Astrocyte (in vitro differentiated cells and primary cell): ENCODE measurements around the gene NSMCE3. TPM values are rescaled to one million over a fixed set of nuclear protein-coding genes. Genes with fewer than 3 reads are reported as not detected.

Experiments
- DNase-seq: peaks from one replicate; pipeline ENCODE4 v3.0.0-alpha.2; 2010; ENCODE audit warnings: low read depth
- FAIRE-seq: peaks from 2 replicates; lab custom pipeline; 2011; peaks lifted over from hg19 to GRCh38; lab: Jason Lieb, UNC
- H2AFZ ChIP-seq: 2 replicates; pipeline ENCODE4 v1.6.0; 2012; ENCODE audit warnings: low read depth, low read length, inconsistent platforms
- H3K27ac ChIP-seq: 2 replicates; pipeline ENCODE4 v1.5.1; 2011; ENCODE audit warnings: low read depth, low read length, inconsistent platforms
- H3K27me3 ChIP-seq: 2 replicates; pipeline ENCODE4 v1.6.0; 2011; ENCODE audit warnings: low read length, inconsistent platforms; ENCODE audit not compliant: insufficient read depth
- H3K36me3 ChIP-seq: 2 replicates; pipeline ENCODE4 v1.5.1; 2011; ENCODE audit warnings: low read length, inconsistent platforms; ENCODE audit not compliant: insufficient read depth
- H3K4me1 ChIP-seq: 2 replicates; pipeline ENCODE4 v1.5.1; 2011; ENCODE audit warnings: low read length, inconsistent platforms; ENCODE audit not compliant: insufficient read depth
- H3K4me2 ChIP-seq: 2 replicates; pipeline ENCODE4 v1.6.0; 2012; ENCODE audit warnings: low read length, inconsistent platforms
- H3K4me3 ChIP-seq: 2 replicates; pipeline ENCODE4 v1.5.1; 2011; ENCODE audit warnings: low read depth, mild to moderate bottlenecking, low read length, inconsistent platforms; ENCODE audit not compliant: insufficient read depth
- H3K79me2 ChIP-seq: 2 replicates; pipeline ENCODE4 v1.6.0; 2012; ENCODE audit warnings: mild to moderate bottlenecking, low read length, inconsistent platforms; ENCODE audit not compliant: insufficient read depth
- H3K9ac ChIP-seq: 2 replicates; pipeline ENCODE4 v1.6.0; 2012; ENCODE audit warnings: mild to moderate bottlenecking, low read length, inconsistent platforms
- H3K9me3 ChIP-seq: 2 replicates; pipeline ENCODE4 v1.5.1; 2012; ENCODE audit warnings: low read depth, mild to moderate bottlenecking, low read length, inconsistent platforms; ENCODE audit not compliant: insufficient read depth
- H4K20me1 ChIP-seq: 2 replicates; pipeline ENCODE4 v1.6.0; 2012; ENCODE audit warnings: low read length, inconsistent platforms; ENCODE audit not compliant: insufficient read depth
- H3K27ac Mint-ChIP-seq: one replicate; pipeline ENCODE4 v1.8.0; 2021; ENCODE audit warnings: mild to moderate bottlenecking, mixed read lengths; ENCODE audit not compliant: unreplicated experiment
- H3K27me3 Mint-ChIP-seq: one replicate; pipeline ENCODE4 v1.8.0; 2021; ENCODE audit warnings: low read depth, mixed read lengths; ENCODE audit not compliant: unreplicated experiment
- H3K36me3 Mint-ChIP-seq: one replicate; pipeline ENCODE4 v1.8.0; 2021; ENCODE audit warnings: low read depth, mixed read lengths; ENCODE audit not compliant: unreplicated experiment
- H3K4me1 Mint-ChIP-seq: one replicate; pipeline ENCODE4 v1.8.0; 2021; ENCODE audit warnings: low read depth, mixed read lengths; ENCODE audit not compliant: unreplicated experiment
- H3K4me3 Mint-ChIP-seq: one replicate; pipeline ENCODE4 v1.8.0; 2021; ENCODE audit warnings: mild to moderate bottlenecking, moderate library complexity, mixed read lengths; ENCODE audit not compliant: unreplicated experiment
- H3K9me3 Mint-ChIP-seq: one replicate; pipeline ENCODE4 v1.8.0; 2021; ENCODE audit warnings: mild to moderate bottlenecking, mixed read lengths; ENCODE audit not compliant: unreplicated experiment
- EZH2 ChIP-seq: IDR thresholded peaks from 2 replicates; pipeline ENCODE4 v1.6.1; 2012; ENCODE audit warnings: mild to moderate bottlenecking, low read length, inconsistent platforms; ENCODE audit not compliant: insufficient read depth
- total RNA-seq: library from RNA; stranded (reverse); gene quantifications from 2 replicates; pipeline ENCODE4 v1.2.1, GENCODE V29; 2021
- TF ChIP-seq, protein P1 (sequence below): IDR thresholded peaks from 2 replicates; pipeline ENCODE4 v1.5.1; 2011; ENCODE audit warnings: low read depth, mild to moderate bottlenecking, inconsistent platforms, low read length, moderate library complexity; ENCODE audit not compliant: insufficient read depth

The NSMCE3 gene
- total RNA-seq, 1 donor from 2014 or later = 8.3 TPM

DNA sequence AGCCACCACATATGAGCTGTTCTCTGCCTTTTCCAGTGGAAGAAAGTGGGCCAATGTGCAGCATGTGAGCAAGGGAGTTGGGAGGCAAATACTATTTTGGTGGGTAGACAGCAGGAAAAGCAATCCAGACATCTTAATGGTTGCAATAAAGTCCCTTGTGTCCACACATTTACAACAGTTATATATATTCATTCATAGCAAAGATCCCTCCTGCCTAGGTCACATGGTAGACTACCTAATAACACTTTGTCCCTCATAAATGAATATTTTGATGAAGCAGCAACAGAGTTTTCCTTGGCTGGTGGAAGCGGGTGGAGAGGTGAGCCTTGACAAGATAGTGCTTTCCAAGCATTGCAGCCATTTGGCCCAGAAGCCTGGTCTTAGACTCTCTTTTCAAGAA, 6.2 kb upstream of the NSMCE3 start:
- H3K4me3 ChIP-seq = no peak overlapping the region
- H3K27ac ChIP-seq = no peak overlapping the region
- peaks cover 13% of the 10 kb centered on the region for H3K4me1 ChIP-seq
- no peaks in the 10 kb centered on the region for H3K27me3 ChIP-seq
- Mint-ChIP-seq H3K4me3 (no peak overlapping the region), H3K27me3 (no peaks in the 10 kb centered on the region), H3K9me3 (no peaks in the 10 kb centered on the region), H3K36me3 (no peaks in the 10 kb centered on the region), H3K4me1 (peaks cover 24% of the 10 kb centered on the region), H3K27ac (no peak overlapping the region)
- no peak overlapping the region for H3K4me2 ChIP-seq
- H4K20me1 ChIP-seq = no peaks in the 10 kb centered on the region
- no peak for FAIRE-seq
- H3K79me2 ChIP-seq = no peaks in the 10 kb centered on the region
- no peak overlapping the region for H2AFZ ChIP-seq
- no peak for DNase-seq
- no peaks in the 10 kb centered on the region for H3K9me3 ChIP-seq
- H3K9ac ChIP-seq = no peak overlapping the region
- H3K36me3 ChIP-seq = no peaks in the 10 kb centered on the region
- TF ChIP-seq, protein P1, sequence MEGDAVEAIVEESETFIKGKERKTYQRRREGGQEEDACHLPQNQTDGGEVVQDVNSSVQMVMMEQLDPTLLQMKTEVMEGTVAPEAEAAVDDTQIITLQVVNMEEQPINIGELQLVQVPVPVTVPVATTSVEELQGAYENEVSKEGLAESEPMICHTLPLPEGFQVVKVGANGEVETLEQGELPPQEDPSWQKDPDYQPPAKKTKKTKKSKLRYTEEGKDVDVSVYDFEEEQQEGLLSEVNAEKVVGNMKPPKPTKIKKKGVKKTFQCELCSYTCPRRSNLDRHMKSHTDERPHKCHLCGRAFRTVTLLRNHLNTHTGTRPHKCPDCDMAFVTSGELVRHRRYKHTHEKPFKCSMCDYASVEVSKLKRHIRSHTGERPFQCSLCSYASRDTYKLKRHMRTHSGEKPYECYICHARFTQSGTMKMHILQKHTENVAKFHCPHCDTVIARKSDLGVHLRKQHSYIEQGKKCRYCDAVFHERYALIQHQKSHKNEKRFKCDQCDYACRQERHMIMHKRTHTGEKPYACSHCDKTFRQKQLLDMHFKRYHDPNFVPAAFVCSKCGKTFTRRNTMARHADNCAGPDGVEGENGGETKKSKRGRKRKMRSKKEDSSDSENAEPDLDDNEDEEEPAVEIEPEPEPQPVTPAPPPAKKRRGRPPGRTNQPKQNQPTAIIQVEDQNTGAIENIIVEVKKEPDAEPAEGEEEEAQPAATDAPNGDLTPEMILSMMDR = no peak

DNA sequence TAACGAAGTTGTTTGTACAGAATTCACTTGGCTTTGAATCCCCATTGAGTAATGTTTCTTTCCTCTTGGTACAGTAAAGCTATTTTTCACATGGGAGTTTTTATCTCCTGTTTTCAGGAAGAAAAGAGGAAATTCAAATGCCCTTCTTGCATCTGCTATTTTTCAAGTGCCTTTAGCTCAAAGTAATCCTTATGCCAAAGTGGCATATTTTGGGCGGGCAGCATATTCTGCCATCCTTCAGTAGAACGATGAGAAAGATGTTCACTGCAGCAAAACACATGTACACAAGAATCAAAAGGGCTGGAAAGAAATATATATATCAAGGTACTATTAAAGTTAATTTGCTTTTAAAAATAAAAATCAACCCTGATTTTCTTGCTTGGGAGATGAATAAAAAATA, 5.3 kb upstream of the NSMCE3 start:
- H3K79me2 ChIP-seq = no peaks in the 10 kb centered on the region
- no peak overlapping the region for H3K4me2 ChIP-seq
- H3K4me1 ChIP-seq = peaks cover 13% of the 10 kb centered on the region
- FAIRE-seq = no peak
- no peak overlapping the region for H3K27ac ChIP-seq
- H3K27me3 ChIP-seq = no peaks in the 10 kb centered on the region
- H3K4me1 Mint-ChIP-seq = peaks cover 21% of the 10 kb centered on the region
- TF ChIP-seq EZH2 = no peak
- TF ChIP-seq, protein P1 = no peak
- H3K4me3 Mint-ChIP-seq = no peak overlapping the region
- no peak overlapping the region for H2AFZ ChIP-seq
- no peaks in the 10 kb centered on the region for H3K36me3 ChIP-seq
- H3K9me3 ChIP-seq = no peaks in the 10 kb centered on the region
- DNase-seq = no peak
- no peak overlapping the region for H3K27ac Mint-ChIP-seq
- no peak overlapping the region for H3K4me3 ChIP-seq
- no peak overlapping the region for H3K9ac ChIP-seq
- H4K20me1 ChIP-seq = no peaks in the 10 kb centered on the region
- no peaks in the 10 kb centered on the region for H3K9me3 Mint-ChIP-seq
- H3K27me3 Mint-ChIP-seq = no peaks in the 10 kb centered on the region
- no peaks in the 10 kb centered on the region for H3K36me3 Mint-ChIP-seq

DNA sequence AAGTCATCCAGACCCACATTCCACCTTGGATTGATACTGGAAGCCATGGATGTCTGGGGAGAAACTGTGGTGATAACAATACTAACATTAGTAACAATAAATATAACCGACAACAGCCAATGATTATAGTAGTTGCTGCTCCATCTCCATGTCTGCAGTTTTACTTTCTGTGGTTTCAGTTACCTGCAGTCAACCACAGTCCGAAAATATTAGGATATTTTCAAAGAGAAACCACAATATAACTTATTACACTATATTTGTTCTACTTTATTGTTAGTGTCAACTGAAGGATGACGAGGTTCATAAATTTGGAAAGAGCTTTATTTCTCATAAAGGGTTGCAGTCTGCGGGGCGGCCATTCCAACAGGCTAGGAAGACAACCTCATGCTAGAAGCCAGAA, 2.6 kb upstream of the NSMCE3 start:
- DNase-seq = no peak
- Histone ChIP-seq H3K27ac (no peak overlapping the region), H3K9me3 (no peaks in the 10 kb centered on the region), H3K4me1 (peaks cover 10% of the 10 kb centered on the region), H3K27me3 (no peaks in the 10 kb centered on the region), H3K36me3 (no peaks in the 10 kb centered on the region), H3K4me3 (no peak overlapping the region), H3K4me2 (no peak overlapping the region), H3K9ac (no peak overlapping the region), H4K20me1 (peaks cover 8% of the 10 kb centered on the region), H3K79me2 (peaks cover 22% of the 10 kb centered on the region), H2AFZ (no peak overlapping the region)
- Mint-ChIP-seq H3K36me3 (no peaks in the 10 kb centered on the region), H3K27me3 (no peaks in the 10 kb centered on the region), H3K4me1 (peaks cover 6% of the 10 kb centered on the region), H3K4me3 (no peak overlapping the region), H3K9me3 (no peaks in the 10 kb centered on the region), H3K27ac (no peak overlapping the region)
- TF ChIP-seq, protein P1 = no peak
- no peak for TF ChIP-seq EZH2
- no peak for FAIRE-seq
